SK-N-SH (cell line): ENCODE results near the gene USP26. TPM values are rescaled to one million over a fixed set of nuclear protein-coding genes. Genes with fewer than 3 reads are reported as not detected.

ENCODE experiments used
- CTCF ChIA-PET: fragments of 300-600, 350-600 bp; formaldehyde crosslinking; extraction: SDS; loops from one replicate; lab custom pipeline; 2021; lab: Yijun Ruan, JAX
- POLR2A ChIA-PET: fragments of 350-600 bp; sonication (Branson Sonifier 250); formaldehyde crosslinking; extraction: SDS; loops from one replicate; lab custom pipeline; 2020; ENCODE audit warnings: antibody characterized with exemption, inconsistent platforms; lab: Yijun Ruan, JAX
- DNase-seq: peaks from one replicate; pipeline ENCODE4 v3.0.0; 2012
- H2AFZ ChIP-seq: fragments of 200-600 bp; sonication (generic); 2 replicates; pipeline ENCODE4 v1.8.1; 2016; ENCODE audit warnings: antibody characterized with exemption, mild to moderate bottlenecking, low read depth
- H3F3A ChIP-seq: fragments of 200-600 bp; sonication (generic); replicated peaks from 2 replicates; pipeline ENCODE3; 2016; ENCODE audit warnings: antibody characterized with exemption, mild to moderate bottlenecking; ENCODE audit not compliant: insufficient read depth
- H3K27ac ChIP-seq, 2 experiments: fragments of 200-500 bp in 1 of 2; fragments of 200-600 bp in 1 of 2; sonication (Bioruptor generic) in 1 of 2; sonication (generic), shearing (Covaris generic) in 1 of 2; 2 replicates each; pipeline versions ENCODE4 v1.5.1 to v1.6.1; 2014 to 2016; ENCODE audit warnings: low read depth in 2 of 2, inconsistent platforms in 1 of 2, low read length in 1 of 2, mild to moderate bottlenecking in 1 of 2, mixed read lengths in 1 of 2
- H3K27me3 ChIP-seq: fragments of 200-600 bp; sonication (generic), shearing (Covaris generic); 2 replicates; pipeline ENCODE4 v1.6.1; 2016; ENCODE audit warnings: mixed run types; ENCODE audit not compliant: insufficient read depth
- H3K36me3 ChIP-seq, 2 experiments: fragments of 200-500 bp in 1 of 2; fragments of 200-600 bp in 1 of 2; sonication (Bioruptor generic) in 1 of 2; sonication (generic) in 1 of 2; replicated peaks in 1 of 2; 2 replicates each; pipeline versions ENCODE3 to v1.5.1; 2014 to 2016; ENCODE audit warnings: low read length in 1 of 2, mild to moderate bottlenecking in 1 of 2; ENCODE audit not compliant: insufficient read depth in 2 of 2, control insufficient read depth in 1 of 2
- H3K4me1 ChIP-seq, 2 experiments: fragments of 200-500 bp in 1 of 2; fragments of 200-600 bp in 1 of 2; sonication (Bioruptor generic) in 1 of 2; sonication (generic), shearing (Covaris generic) in 1 of 2; 2 replicates each; pipeline versions ENCODE4 v1.5.1 to v1.6.1; 2014 to 2016; ENCODE audit warnings: low read depth in 1 of 2, low read length in 1 of 2, mixed run types in 1 of 2; ENCODE audit not compliant: insufficient read depth in 2 of 2, control insufficient read depth in 1 of 2
- H3K4me2 ChIP-seq: fragments of 200-600 bp; sonication (generic), shearing (Covaris generic); 2 replicates; pipeline ENCODE4 v1.6.1; 2017; ENCODE audit warnings: mixed run types
- H3K4me3 ChIP-seq, 2 experiments: fragments of 200-500 bp in 1 of 2; fragments of 200-600 bp in 1 of 2; sonication (Bioruptor generic) in 1 of 2; sonication (generic), shearing (Covaris generic) in 1 of 2; 2 replicates each; pipeline versions ENCODE4 v1.5.1 to v1.8.1; 2014 to 2016; ENCODE audit warnings: low read depth in 2 of 2, inconsistent platforms in 1 of 2, low read length in 1 of 2, mild to moderate bottlenecking in 1 of 2, mixed read lengths in 1 of 2, moderate library complexity in 1 of 2
- H3K79me2 ChIP-seq: fragments of 200-600 bp; sonication (generic); 2 replicates; pipeline ENCODE4 v1.8.1; 2017; ENCODE audit warnings: mild to moderate bottlenecking; ENCODE audit not compliant: insufficient read depth
- H3K9ac ChIP-seq: fragments of 200-600 bp; sonication (generic); 2 replicates; pipeline ENCODE4 v1.6.1; 2017; ENCODE audit warnings: mixed run types
- H3K9me2 ChIP-seq: fragments of 200-600 bp; sonication (generic); 2 replicates; pipeline ENCODE4 v1.6.1; 2017; ENCODE audit warnings: mixed run types
- H3K9me3 ChIP-seq: fragments of 200-600 bp; sonication (generic); 2 replicates; pipeline ENCODE4 v1.6.1; 2017; ENCODE audit warnings: mixed run types, mild to moderate bottlenecking, moderate library complexity
- H4K20me1 ChIP-seq: fragments of 200-600 bp; sonication (generic); 2 replicates; pipeline ENCODE4 v1.6.1; 2017; ENCODE audit warnings: mild to moderate bottlenecking, mixed run types; ENCODE audit not compliant: insufficient read depth
- ELF1 ChIP-seq: IDR thresholded peaks from 2 replicates; pipeline ENCODE4 v1.4.0; 2012
- EP300 ChIP-seq, 2 experiments: IDR thresholded peaks; 2 replicates each; pipeline versions ENCODE4 v1.4.0 to v1.6.1; 2012; ENCODE audit warnings: borderline replicate concordance in 1 of 2, low read depth in 1 of 2, low read length in 1 of 2
- FOXJ3 ChIP-seq: sonication (generic); formaldehyde crosslinking; IDR thresholded peaks from 2 replicates; pipeline ENCODE4 v1.5.1; 2020; ENCODE audit warnings: mild to moderate bottlenecking, missing genetic modification reagents
- FOXM1 ChIP-seq: IDR thresholded peaks from 2 replicates; pipeline ENCODE4 v1.4.0; 2012; ENCODE audit warnings: low read depth, mild to moderate bottlenecking
- GABPA ChIP-seq: IDR thresholded peaks from 2 replicates; pipeline ENCODE4 v1.4.0; 2012; ENCODE audit warnings: low read depth, mild to moderate bottlenecking
- MEF2A ChIP-seq: IDR thresholded peaks from 2 replicates; pipeline ENCODE4 v1.4.0; 2012; ENCODE audit warnings: low read depth, borderline replicate concordance
- MXI1 ChIP-seq: IDR thresholded peaks from 2 replicates; pipeline ENCODE4 v1.6.1; 2012; ENCODE audit warnings: mild to moderate bottlenecking, low read depth, low read length, improper control_type of control experiment
- NRF1 ChIP-seq: IDR thresholded peaks from 2 replicates; pipeline ENCODE4 v1.6.1; 2012; ENCODE audit warnings: low read depth, mild to moderate bottlenecking, low read length
- POLR2AphosphoS5 ChIP-seq: IDR thresholded peaks from 2 replicates; pipeline ENCODE4 v1.6.1; 2012; ENCODE audit warnings: low read depth, low read length
- RAD21 ChIP-seq: IDR thresholded peaks from 2 replicates; pipeline ENCODE4 v1.6.1; 2012; ENCODE audit warnings: mild to moderate bottlenecking, low read length
- RCOR1 ChIP-seq: fragments of 150-350 bp; IDR thresholded peaks from 2 replicates; pipeline ENCODE4 v1.6.1; 2017; ENCODE audit warnings: antibody characterized with exemption, low read length
- RFX5 ChIP-seq: IDR thresholded peaks from 2 replicates; pipeline ENCODE4 v1.6.1; 2012; ENCODE audit warnings: mild to moderate bottlenecking, improper control_type of control experiment, low read length
- RXRA ChIP-seq: IDR thresholded peaks from 2 replicates; pipeline ENCODE4 v1.4.0; 2012; ENCODE audit warnings: low read depth, mild to moderate bottlenecking, borderline replicate concordance
- SIN3A ChIP-seq: IDR thresholded peaks from 2 replicates; pipeline ENCODE4 v1.6.1; 2012; ENCODE audit warnings: low read depth, mild to moderate bottlenecking, low read length, moderate library complexity, borderline replicate concordance
- TCF12 ChIP-seq: IDR thresholded peaks from 2 replicates; pipeline ENCODE4 v1.4.0; 2012
- TEAD4 ChIP-seq: IDR thresholded peaks from 2 replicates; pipeline ENCODE4 v1.4.0; 2012; ENCODE audit warnings: mild to moderate bottlenecking, borderline replicate concordance; ENCODE audit not compliant: insufficient read depth
- WGBS: methylation state at CpG from one replicate; pipeline ENCODE4 v1.1.6; 2017; ENCODE audit warnings: low lambda C conversion rate; 5-methylcytosine and 5-hydroxymethylcytosine counted together
- polyA plus RNA-seq, 3 experiments: library from polyadenylated mRNA; depleted of rRNA; stranded (reverse); fragments of >200 nt; gene quantifications; 2 replicates each; pipeline ENCODE4 v1.2.3, GENCODE V29; 2012
- TF ChIP-seq, protein P1 (sequence below): IDR thresholded peaks from 2 replicates; pipeline ENCODE4; 2012
- TF ChIP-seq, protein P2 (sequence below): IDR thresholded peaks from 2 replicates; pipeline ENCODE4 v1.4.0; 2012; ENCODE audit warnings: low read depth, borderline replicate concordance
- TF ChIP-seq, protein P3 (sequence below): fragments of 200-600 bp; sonication (generic); IDR thresholded peaks from 2 replicates; pipeline ENCODE4 v1.6.1; 2017; ENCODE audit warnings: antibody characterized with exemption, mild to moderate bottlenecking, moderate library complexity

The USP26 gene
- polyA plus RNA-seq, 1 of the 3 experiments (the other 2 are of a cell fraction) = not detected

DNA sequence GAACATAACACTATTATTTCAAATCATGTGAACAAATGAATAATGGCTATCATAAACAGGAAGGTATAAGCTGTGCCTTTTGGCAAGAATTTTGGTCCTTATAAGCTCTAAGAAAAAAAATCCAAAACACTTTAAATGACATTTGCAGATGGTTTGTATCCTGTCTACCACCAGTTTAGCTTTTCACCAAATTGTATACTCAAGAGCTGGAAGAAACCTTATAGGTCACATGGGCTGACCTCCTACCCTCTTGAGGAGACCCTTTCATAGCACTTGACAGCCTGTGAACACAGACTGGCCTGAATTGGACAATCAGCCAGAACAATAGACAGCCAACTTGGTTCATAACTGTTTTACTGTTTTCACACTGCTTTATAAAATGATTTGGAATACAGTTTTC lies 24.3 kb downstream of the USP26 start:
- Histone ChIP-seq H2AFZ (no peak overlapping the region), H3K9me3 (no peaks in the 10 kb centered on the region), H3K4me3 (no peak overlapping the region), H4K20me1 (no peaks in the 10 kb centered on the region), H3K27me3 (no peaks in the 10 kb centered on the region), H3K9ac (no peak overlapping the region), H3K36me3 (no peaks in the 10 kb centered on the region), H3K9me2 (no peaks in the 10 kb centered on the region), H3K4me1 (no peaks in the 10 kb centered on the region), H3K79me2 (no peaks in the 10 kb centered on the region), H3F3A (no peaks in the 10 kb centered on the region), H3K4me2 (no peak overlapping the region), H3K27ac (no peak overlapping the region)
- TF ChIP-seq MEF2A (no peak), SIN3A (no peak), TCF12 (no peak), MXI1 (no peak), RAD21 (no peak), NRF1 (no peak), RCOR1 (no peak), POLR2AphosphoS5 (no peak), GABPA (no peak), RXRA (no peak), EP300 (IDR thresholded peaks at IDR 0.05; ENCODE audit: borderline replicate concordance in 1 of 2, low read depth in 1 of 2, low read length in 1 of 2) (no peak), ELF1 (no peak), TEAD4 (no peak), FOXJ3 (CRISPR knock-in tag) (no peak)
- TF ChIP-seq, protein P1, sequence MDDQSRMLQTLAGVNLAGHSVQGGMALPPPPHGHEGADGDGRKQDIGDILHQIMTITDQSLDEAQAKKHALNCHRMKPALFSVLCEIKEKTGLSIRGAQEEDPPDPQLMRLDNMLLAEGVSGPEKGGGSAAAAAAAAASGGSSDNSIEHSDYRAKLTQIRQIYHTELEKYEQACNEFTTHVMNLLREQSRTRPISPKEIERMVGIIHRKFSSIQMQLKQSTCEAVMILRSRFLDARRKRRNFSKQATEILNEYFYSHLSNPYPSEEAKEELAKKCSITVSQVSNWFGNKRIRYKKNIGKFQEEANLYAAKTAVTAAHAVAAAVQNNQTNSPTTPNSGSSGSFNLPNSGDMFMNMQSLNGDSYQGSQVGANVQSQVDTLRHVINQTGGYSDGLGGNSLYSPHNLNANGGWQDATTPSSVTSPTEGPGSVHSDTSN = no peak
- TF ChIP-seq, protein P2, sequence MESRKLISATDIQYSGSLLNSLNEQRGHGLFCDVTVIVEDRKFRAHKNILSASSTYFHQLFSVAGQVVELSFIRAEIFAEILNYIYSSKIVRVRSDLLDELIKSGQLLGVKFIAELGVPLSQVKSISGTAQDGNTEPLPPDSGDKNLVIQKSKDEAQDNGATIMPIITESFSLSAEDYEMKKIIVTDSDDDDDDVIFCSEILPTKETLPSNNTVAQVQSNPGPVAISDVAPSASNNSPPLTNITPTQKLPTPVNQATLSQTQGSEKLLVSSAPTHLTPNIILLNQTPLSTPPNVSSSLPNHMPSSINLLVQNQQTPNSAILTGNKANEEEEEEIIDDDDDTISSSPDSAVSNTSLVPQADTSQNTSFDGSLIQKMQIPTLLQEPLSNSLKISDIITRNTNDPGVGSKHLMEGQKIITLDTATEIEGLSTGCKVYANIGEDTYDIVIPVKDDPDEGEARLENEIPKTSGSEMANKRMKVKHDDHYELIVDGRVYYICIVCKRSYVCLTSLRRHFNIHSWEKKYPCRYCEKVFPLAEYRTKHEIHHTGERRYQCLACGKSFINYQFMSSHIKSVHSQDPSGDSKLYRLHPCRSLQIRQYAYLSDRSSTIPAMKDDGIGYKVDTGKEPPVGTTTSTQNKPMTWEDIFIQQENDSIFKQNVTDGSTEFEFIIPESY = no peak
- no peak for DNase-seq
- ChIA-PET POLR2A (no interaction called here), CTCF (no interaction called here)

DNA sequence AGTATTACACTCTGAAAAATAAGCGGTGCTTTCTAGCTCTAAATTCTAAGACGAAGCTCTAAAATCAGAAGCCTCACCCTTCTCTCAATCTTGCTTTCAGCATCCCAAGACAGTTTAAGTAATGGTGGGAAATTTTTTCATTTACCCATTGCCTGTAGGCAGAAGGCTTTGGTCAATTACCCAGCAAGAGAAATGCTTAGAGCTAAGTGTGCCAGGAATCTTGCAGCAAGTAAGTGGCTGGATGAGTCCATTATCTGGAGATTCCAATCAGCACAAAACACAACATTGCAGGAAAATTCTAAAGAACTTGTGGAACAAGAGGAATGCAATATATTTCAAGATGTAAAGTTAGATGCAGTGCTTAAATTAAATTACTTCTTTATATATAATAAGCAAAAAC lies 28.4 kb downstream of the USP26 start:
- CTCF ChIA-PET = no interaction called here
- Histone ChIP-seq H3K4me3 (no peak overlapping the region), H3K27me3 (no peaks in the 10 kb centered on the region), H3K4me2 (no peak overlapping the region), H3K79me2 (no peaks in the 10 kb centered on the region), H2AFZ (no peak overlapping the region), H3K9ac (no peak overlapping the region)
- TF ChIP-seq TEAD4 (no peak), MXI1 (no peak), FOXM1 (no peak), GABPA (no peak), RFX5 (no peak), FOXJ3 (CRISPR knock-in tag) (no peak), EP300 (IDR thresholded peaks at IDR 0.05; ENCODE audit: borderline replicate concordance in 1 of 2, low read depth in 1 of 2, low read length in 1 of 2) (no peak)
- TF ChIP-seq, protein P3, sequence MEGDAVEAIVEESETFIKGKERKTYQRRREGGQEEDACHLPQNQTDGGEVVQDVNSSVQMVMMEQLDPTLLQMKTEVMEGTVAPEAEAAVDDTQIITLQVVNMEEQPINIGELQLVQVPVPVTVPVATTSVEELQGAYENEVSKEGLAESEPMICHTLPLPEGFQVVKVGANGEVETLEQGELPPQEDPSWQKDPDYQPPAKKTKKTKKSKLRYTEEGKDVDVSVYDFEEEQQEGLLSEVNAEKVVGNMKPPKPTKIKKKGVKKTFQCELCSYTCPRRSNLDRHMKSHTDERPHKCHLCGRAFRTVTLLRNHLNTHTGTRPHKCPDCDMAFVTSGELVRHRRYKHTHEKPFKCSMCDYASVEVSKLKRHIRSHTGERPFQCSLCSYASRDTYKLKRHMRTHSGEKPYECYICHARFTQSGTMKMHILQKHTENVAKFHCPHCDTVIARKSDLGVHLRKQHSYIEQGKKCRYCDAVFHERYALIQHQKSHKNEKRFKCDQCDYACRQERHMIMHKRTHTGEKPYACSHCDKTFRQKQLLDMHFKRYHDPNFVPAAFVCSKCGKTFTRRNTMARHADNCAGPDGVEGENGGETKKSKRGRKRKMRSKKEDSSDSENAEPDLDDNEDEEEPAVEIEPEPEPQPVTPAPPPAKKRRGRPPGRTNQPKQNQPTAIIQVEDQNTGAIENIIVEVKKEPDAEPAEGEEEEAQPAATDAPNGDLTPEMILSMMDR = no peak
- TF ChIP-seq, all 33 proteins: peak for 0
- Histone ChIP-seq H3K4me1 (no peaks in the 10 kb centered on the region), H3K36me3 (no peaks in the 10 kb centered on the region), H3K9me3 (no peaks in the 10 kb centered on the region), H3F3A (no peaks in the 10 kb centered on the region), H4K20me1 (no peaks in the 10 kb centered on the region), H3K27ac (no peak overlapping the region), H3K9me2 (no peaks in the 10 kb centered on the region)
- POLR2A ChIA-PET = no interaction called here
- DNase-seq = no peak
- 48% methylated on average over 2 of the region's 2 CpGs for WGBS
